Upper lobe of left lung (tissue), 4 donors: ENCODE results near the gene SLIRP.

Experiments used
- EP300 ChIP-seq, 4 donors: sonication (generic); formaldehyde crosslinking; IDR thresholded peaks; one replicate each; pipeline ENCODE4 v1.5.1; 2017; ENCODE audit warnings: antibody characterized with exemption in 4 of 4, control low read depth in 2 of 4
- POLR2A ChIP-seq, 4 donors: fragments of 450-650 bp; IDR thresholded peaks; one replicate each; pipeline ENCODE4 v1.5.1; 2016 to 2017; ENCODE audit warnings: antibody characterized with exemption in 4 of 4, mild to moderate bottlenecking in 2 of 4
- POLR2AphosphoS5 ChIP-seq, 2 donors: sonication (generic); formaldehyde crosslinking; IDR thresholded peaks; one replicate each; pipeline ENCODE4 v1.5.1; 2017; ENCODE audit warnings: antibody characterized with exemption in 2 of 2
- TF ChIP-seq, protein P1 (sequence below), 6 experiments: fragments of 450-650 bp in 4 of 6; fragments of 200-600 bp in 2 of 6; sonication (generic) in 2 of 6; IDR thresholded peaks; one replicate each; pipeline ENCODE4 v1.5.1; 2016 to 2019; ENCODE audit warnings: antibody characterized with exemption in 6 of 6

DNA sequence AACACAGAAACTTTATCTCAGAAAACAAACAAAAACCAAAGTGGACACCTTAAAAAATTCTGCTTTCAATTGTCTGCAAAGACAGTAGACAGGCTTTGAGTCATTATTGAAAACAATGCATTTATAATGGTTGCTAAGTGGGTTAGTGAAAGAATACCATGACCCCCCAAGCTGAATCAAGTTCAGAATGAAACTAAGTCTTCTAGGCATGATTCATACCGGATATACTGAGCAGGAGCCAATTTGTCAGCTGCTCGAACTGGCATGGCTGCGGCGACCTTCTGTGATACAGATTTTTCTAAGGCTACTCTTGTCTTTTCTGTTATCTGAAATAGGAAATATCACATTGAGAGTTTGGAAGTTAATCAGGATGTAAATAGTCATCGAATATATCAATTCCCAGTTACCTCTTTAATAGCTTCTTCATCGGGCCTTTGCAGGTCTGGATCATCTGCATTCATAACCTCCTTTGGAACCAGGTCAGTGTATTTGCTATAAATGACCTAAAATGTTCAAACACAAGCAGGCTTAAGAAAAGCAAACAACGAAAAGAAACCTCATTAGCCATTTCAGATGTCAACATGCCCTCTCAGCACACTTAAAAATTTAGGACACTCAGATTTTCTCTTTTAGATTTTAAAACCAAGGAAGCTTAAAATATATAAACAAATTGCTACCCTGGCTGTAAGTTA, 30.8 kb downstream of the SLIRP start:
- TF ChIP-seq, protein P1, sequence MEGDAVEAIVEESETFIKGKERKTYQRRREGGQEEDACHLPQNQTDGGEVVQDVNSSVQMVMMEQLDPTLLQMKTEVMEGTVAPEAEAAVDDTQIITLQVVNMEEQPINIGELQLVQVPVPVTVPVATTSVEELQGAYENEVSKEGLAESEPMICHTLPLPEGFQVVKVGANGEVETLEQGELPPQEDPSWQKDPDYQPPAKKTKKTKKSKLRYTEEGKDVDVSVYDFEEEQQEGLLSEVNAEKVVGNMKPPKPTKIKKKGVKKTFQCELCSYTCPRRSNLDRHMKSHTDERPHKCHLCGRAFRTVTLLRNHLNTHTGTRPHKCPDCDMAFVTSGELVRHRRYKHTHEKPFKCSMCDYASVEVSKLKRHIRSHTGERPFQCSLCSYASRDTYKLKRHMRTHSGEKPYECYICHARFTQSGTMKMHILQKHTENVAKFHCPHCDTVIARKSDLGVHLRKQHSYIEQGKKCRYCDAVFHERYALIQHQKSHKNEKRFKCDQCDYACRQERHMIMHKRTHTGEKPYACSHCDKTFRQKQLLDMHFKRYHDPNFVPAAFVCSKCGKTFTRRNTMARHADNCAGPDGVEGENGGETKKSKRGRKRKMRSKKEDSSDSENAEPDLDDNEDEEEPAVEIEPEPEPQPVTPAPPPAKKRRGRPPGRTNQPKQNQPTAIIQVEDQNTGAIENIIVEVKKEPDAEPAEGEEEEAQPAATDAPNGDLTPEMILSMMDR (IDR thresholded peaks at IDR 0.05) = no peak
- TF ChIP-seq POLR2A (IDR thresholded peaks at IDR 0.05) (no peak), EP300 (IDR thresholded peaks at IDR 0.05) (no peak), POLR2AphosphoS5 (IDR thresholded peaks at IDR 0.05) (no peak)
